ENCODE data around the gene IL13.

The IL13 gene

DNA sequence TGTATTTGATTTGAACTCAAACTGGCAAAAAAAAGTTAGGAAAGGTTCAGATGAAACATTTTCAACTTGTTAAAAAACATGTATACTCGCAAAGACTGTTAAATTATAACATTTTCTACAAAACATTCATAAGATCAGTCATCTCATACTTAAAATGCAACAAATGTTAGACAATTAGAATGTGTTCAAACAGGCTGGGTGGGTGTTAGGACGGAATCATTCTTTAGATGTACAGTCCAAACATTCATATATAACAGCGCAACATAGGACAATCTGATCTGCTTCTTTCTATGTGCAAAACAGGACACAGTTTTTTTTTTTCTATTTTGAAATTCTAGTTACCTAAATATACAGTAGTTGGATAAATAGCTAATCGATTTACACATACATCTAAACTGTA, 38.0 kb downstream of the IL13 start:
- no peaks in the 10 kb centered on the region for H3K9me3 ChIP-seq (ENCODE audit: insufficient read depth, low read length)
- H3K36me3 ChIP-seq (ENCODE audit: insufficient read depth, insufficient read length, low read length): peaks cover 5% of the 10 kb centered on the region
- H3K4me3 ChIP-seq (ENCODE audit: insufficient read length, low read depth): no peak overlapping the region
- H3K27me3 ChIP-seq (ENCODE audit: insufficient read depth, insufficient read length): no peaks in the 10 kb centered on the region
- DNase-seq (ENCODE audit: low read depth, low spot score): no peak
- H3K4me1 ChIP-seq (ENCODE audit: insufficient read depth, insufficient read length): no peaks in the 10 kb centered on the region
- H3K9ac ChIP-seq (ENCODE audit: insufficient read length, low read depth): no peak overlapping the region
- TF ChIP-seq ZNF274 (IDR thresholded peaks at IDR 0.05; ENCODE audit: low read depth, low read length) (no peak), SUZ12 (IDR thresholded peaks at IDR 0.05; ENCODE audit: extremely low read depth, insufficient read depth, insufficient read length) (no peak), YY1 (IDR thresholded peaks at IDR 0.05; ENCODE audit: insufficient read depth, insufficient read length) (no peak)

DNA sequence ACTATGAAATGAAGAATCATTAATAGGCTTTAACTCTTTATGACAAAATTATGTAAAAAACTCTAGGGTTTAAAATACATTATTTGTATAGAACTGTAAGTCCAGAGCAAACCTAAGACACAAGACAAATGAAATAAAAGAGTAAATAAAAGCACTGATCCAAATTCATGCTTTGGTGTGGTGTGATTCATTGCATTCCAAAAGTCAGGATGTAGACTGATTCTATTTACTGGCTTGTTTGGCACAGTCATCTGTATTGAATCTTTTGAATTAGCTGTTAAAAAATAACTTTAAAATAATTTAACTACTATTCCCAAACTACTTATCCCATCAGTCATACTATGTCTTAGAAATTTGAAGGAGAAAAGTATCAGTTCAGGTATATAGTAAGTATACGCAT, 46.9 kb downstream of the IL13 start:
- Histone ChIP-seq H3K27me3 (ENCODE audit: insufficient read depth, insufficient read length) (no peaks in the 10 kb centered on the region), H3K9ac (ENCODE audit: insufficient read length, low read depth) (no peak overlapping the region), H3K36me3 (ENCODE audit: insufficient read depth, insufficient read length, low read length) (peaks cover 7% of the 10 kb centered on the region), H3K4me1 (ENCODE audit: insufficient read depth, insufficient read length) (no peaks in the 10 kb centered on the region), H3K9me3 (ENCODE audit: insufficient read depth, low read length) (no peaks in the 10 kb centered on the region), H3K4me3 (ENCODE audit: insufficient read length, low read depth) (no peak overlapping the region)
- TF ChIP-seq ZNF274 (IDR thresholded peaks at IDR 0.05; ENCODE audit: low read depth, low read length) (no peak), SUZ12 (IDR thresholded peaks at IDR 0.05; ENCODE audit: extremely low read depth, insufficient read depth, insufficient read length) (no peak), YY1 (IDR thresholded peaks at IDR 0.05; ENCODE audit: insufficient read depth, insufficient read length) (no peak)
- DNase-seq (ENCODE audit: low read depth, low spot score): no peak

DNA sequence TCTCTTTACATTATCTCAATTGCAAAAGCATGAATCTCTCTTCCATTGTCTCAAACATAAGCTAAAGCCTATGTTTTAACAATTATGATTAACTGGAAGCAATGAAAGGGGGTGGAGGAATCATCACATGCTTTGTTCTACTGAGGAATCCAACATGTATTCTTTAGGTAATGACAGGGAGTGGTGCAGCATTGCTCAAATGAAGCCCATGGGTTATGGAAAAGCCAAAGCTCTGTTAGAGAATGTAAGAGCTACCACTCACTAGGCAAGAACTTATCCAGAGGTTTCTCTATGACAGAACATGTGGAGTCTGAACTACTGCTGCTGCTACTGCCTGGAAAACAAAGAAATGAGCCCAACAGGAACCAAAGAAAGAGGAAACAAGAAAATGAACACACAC, 50.7 kb downstream of the IL13 start:
- no peak for TF ChIP-seq SUZ12 (IDR thresholded peaks at IDR 0.05; ENCODE audit: extremely low read depth, insufficient read depth, insufficient read length)
- no peak for TF ChIP-seq YY1 (IDR thresholded peaks at IDR 0.05; ENCODE audit: insufficient read depth, insufficient read length)
- no peak for TF ChIP-seq ZNF274 (IDR thresholded peaks at IDR 0.05; ENCODE audit: low read depth, low read length)
- DNase-seq (ENCODE audit: low read depth, low spot score): no peak
- no peaks in the 10 kb centered on the region for H3K9me3 ChIP-seq (ENCODE audit: insufficient read depth, low read length)

More for the DNA sequence above, 50.7 kb downstream of the IL13 start:
- Histone ChIP-seq H3K36me3 (ENCODE audit: insufficient read depth, insufficient read length, low read length) (no peaks in the 10 kb centered on the region), H3K4me3 (ENCODE audit: insufficient read length, low read depth) (no peak overlapping the region), H3K27me3 (ENCODE audit: insufficient read depth, insufficient read length) (no peaks in the 10 kb centered on the region), H3K9ac (ENCODE audit: insufficient read length, low read depth) (no peak overlapping the region), H3K4me1 (ENCODE audit: insufficient read depth, insufficient read length) (no peaks in the 10 kb centered on the region)
